Subcutaneous abdominal adipose tissue (tissue), 5 donors: ENCODE data around the gene QRICH2.
"Not testable (repeated sequence)": the region's sequence is repeated elsewhere in the genome, so short reads cannot be mapped to it uniquely, and the experiment has no call there.

Source experiments
- H3K27ac ChIP-seq: one replicate; pipeline ENCODE4 v1.7.0; 2013; ENCODE audit warnings: low read depth, mild to moderate bottlenecking, inconsistent platforms, low read length, moderate library complexity
- H3K27me3 ChIP-seq, 5 donors: one replicate each; pipeline ENCODE4 v1.7.0; 2013; ENCODE audit warnings: low read length in 5 of 5, inconsistent platforms in 1 of 5; ENCODE audit not compliant: control insufficient read depth in 5 of 5, insufficient read depth in 4 of 5
- H3K36me3 ChIP-seq, 5 donors: one replicate each; pipeline ENCODE4 v1.7.0; 2013; ENCODE audit warnings: low read length in 5 of 5; ENCODE audit not compliant: control insufficient read depth in 5 of 5, insufficient read depth in 5 of 5
- H3K4me1 ChIP-seq, 5 donors: one replicate each; pipeline ENCODE4 v1.7.0; 2013; ENCODE audit warnings: low read length in 5 of 5, mild to moderate bottlenecking in 3 of 5, moderate library complexity in 1 of 5; ENCODE audit not compliant: control insufficient read depth in 5 of 5, insufficient read depth in 5 of 5
- H3K4me3 ChIP-seq, 5 donors: one replicate each; pipeline ENCODE4 v1.7.0; 2013; ENCODE audit warnings: low read length in 5 of 5, low read depth in 1 of 5
- H3K9ac ChIP-seq, 5 donors: one replicate each; pipeline ENCODE4 v1.7.0; 2013; ENCODE audit warnings: low read length in 5 of 5, mild to moderate bottlenecking in 4 of 5, moderate library complexity in 3 of 5
- H3K9me3 ChIP-seq, 5 donors: one replicate each; pipeline ENCODE4 v1.7.0; 2013; ENCODE audit warnings: low read length in 5 of 5; ENCODE audit not compliant: control insufficient read depth in 5 of 5
- donor health status: healthy.
- donor health status: healthy.
- donor health status: healthy.
- donor health status: healthy.
- donor health status: healthy.

QRICH2 gene

GRCh38 chr17:76329664-76330063 lies 21.6 kb upstream of the QRICH2 start:
- peaks cover 0 to 21% (median 0%) of the 10 kb centered on the region in 5 donors for H3K4me1 ChIP-seq
- no peaks in the 10 kb centered on the region for H3K27me3 ChIP-seq
- no peaks in the 10 kb centered on the region for H3K9me3 ChIP-seq
- H3K36me3 ChIP-seq = peaks cover 21 to 50% (median 38%) of the 10 kb centered on the region in 5 donors
- no peak overlapping the region for H3K4me3 ChIP-seq
- H3K9ac ChIP-seq = no peak overlapping the region
- no peak overlapping the region for H3K27ac ChIP-seq

- Histone ChIP-seq H3K36me3 (peaks cover 21 to 69% (median 47%) of the 10 kb centered on the region in 5 donors), H3K9me3 (no peaks in the 10 kb centered on the region), H3K27ac (no peak overlapping the region), H3K27me3 (no peaks in the 10 kb centered on the region), H3K4me1 (peaks cover 0 to 13% (median 0%) of the 10 kb centered on the region in 5 donors), H3K4me3 (no peak overlapping the region), H3K9ac (no peak overlapping the region)
These were observed 19.6 kb upstream of the QRICH2 start for GRCh38 chr17:76327696-76328095.

GRCh38 chr17:76326306-76326705 lies 18.2 kb upstream of the QRICH2 start:
- Histone ChIP-seq H3K36me3 (peaks cover 17 to 73% (median 54%) of the 10 kb centered on the region in 5 donors), H3K9me3 (no peaks in the 10 kb centered on the region), H3K4me3 (no peak overlapping the region), H3K27me3 (no peaks in the 10 kb centered on the region), H3K4me1 (peaks cover 0 to 16% (median 0%) of the 10 kb centered on the region in 5 donors), H3K27ac (no peak overlapping the region), H3K9ac (no peak overlapping the region)

- no peaks in the 10 kb centered on the region for H3K9me3 ChIP-seq
- peaks cover 13 to 56% (median 32%) of the 10 kb centered on the region in 5 donors for H3K36me3 ChIP-seq
- peaks cover 0 to 17% (median 0%) of the 10 kb centered on the region in 5 donors for H3K4me1 ChIP-seq
- H3K4me3 ChIP-seq = no peak overlapping the region
- no peaks in the 10 kb centered on the region for H3K27me3 ChIP-seq
- H3K9ac ChIP-seq = no peak overlapping the region
- no peak overlapping the region for H3K27ac ChIP-seq
These were observed 10.5 kb upstream of the QRICH2 start for GRCh38 chr17:76318586-76318985.

GRCh38 chr17:76317535-76317934 lies 9.5 kb upstream of the QRICH2 start:
- H3K36me3 ChIP-seq = peaks cover 17 to 56% (median 33%) of the 10 kb centered on the region in 5 donors
- H3K27me3 ChIP-seq = no peaks in the 10 kb centered on the region
- H3K27ac ChIP-seq = no peak overlapping the region
- H3K4me1 ChIP-seq = peaks cover 0 to 17% (median 0%) of the 10 kb centered on the region in 5 donors
- no peak overlapping the region for H3K4me3 ChIP-seq
- no peaks in the 10 kb centered on the region for H3K9me3 ChIP-seq
- H3K9ac ChIP-seq = no peak overlapping the region

- Histone ChIP-seq H3K27ac (no peak overlapping the region), H3K36me3 (peaks cover 31 to 58% (median 43%) of the 10 kb centered on the region in 5 donors), H3K27me3 (no peaks in the 10 kb centered on the region), H3K9me3 (no peaks in the 10 kb centered on the region), H3K4me3 (peak overlapping the region in 3 of 5 donors; percentile 1 to 56 (median 47)), H3K9ac (no peak overlapping the region), H3K4me1 (peaks cover 0 to 10% (median 0%) of the 10 kb centered on the region in 5 donors)
These were observed 6.5 kb upstream of the QRICH2 start for GRCh38 chr17:76314392-76315227.

GRCh38 chr17:76312735-76313134 lies 4.7 kb upstream of the QRICH2 start:
- no peak overlapping the region for H3K27ac ChIP-seq
- H3K4me3 ChIP-seq = no peak overlapping the region
- no peak overlapping the region for H3K9ac ChIP-seq
- H3K4me1 ChIP-seq = peaks cover 0 to 10% (median 0%) of the 10 kb centered on the region in 5 donors
- H3K36me3 ChIP-seq = peaks cover 29 to 54% (median 44%) of the 10 kb centered on the region in 5 donors
- no peaks in the 10 kb centered on the region for H3K27me3 ChIP-seq
- H3K9me3 ChIP-seq = no peaks in the 10 kb centered on the region

- Histone ChIP-seq H3K4me3 (no peak overlapping the region), H3K36me3 (peaks cover 21 to 50% (median 42%) of the 10 kb centered on the region in 5 donors), H3K27ac (no peak overlapping the region), H3K9ac (no peak overlapping the region), H3K9me3 (no peaks in the 10 kb centered on the region), H3K4me1 (peaks cover 0 to 4% (median 0%) of the 10 kb centered on the region in 5 donors), H3K27me3 (no peaks in the 10 kb centered on the region)
These were observed 1.4 kb upstream of the QRICH2 start for GRCh38 chr17:76309461-76309860.

- no peak overlapping the region for H3K4me3 ChIP-seq
- no peaks in the 10 kb centered on the region for H3K4me1 ChIP-seq
- H3K9ac ChIP-seq = no peak overlapping the region
- H3K27me3 ChIP-seq = no peaks in the 10 kb centered on the region
- no peak overlapping the region for H3K27ac ChIP-seq
- H3K36me3 ChIP-seq = peaks cover 13 to 33% (median 28%) of the 10 kb centered on the region in 5 donors
- no peaks in the 10 kb centered on the region for H3K9me3 ChIP-seq
These were observed 644 bp downstream of the QRICH2 start for GRCh38 chr17:76307299-76307965.

- H3K9me3 ChIP-seq, H3K27me3 ChIP-seq, H3K9ac ChIP-seq, H3K4me3 ChIP-seq, H3K4me1 ChIP-seq, H3K27ac ChIP-seq: not testable (repeated sequence)
- H3K36me3 ChIP-seq = peaks cover 0 to 12% (median 9%) of the 10 kb centered on the region in 5 donors
These were observed 3.0 kb downstream of the QRICH2 start for GRCh38 chr17:76305135-76305454.
